Head of caudate nucleus (tissue), 42 donors: Measurements from ENCODE around the gene SGCG.
"Not testable (repeated sequence)": the region's sequence is repeated elsewhere in the genome, so short reads cannot be mapped to it uniquely, and the experiment has no call there.

Experiments
- DNase-seq, 42 donors: peaks; one replicate each; pipeline versions ENCODE4 v3.0.0 to v3.0.0-alpha.2; 2020 to 2021; ENCODE audit warnings: mixed read lengths in 7 of 42
- intact Hi-C: fragments of 100-400 bp; cut with DNase I; formaldehyde crosslinking; loops from one replicate; pipeline ENCODE4 v1.15.0; 2022

Gene SGCG

DNA sequence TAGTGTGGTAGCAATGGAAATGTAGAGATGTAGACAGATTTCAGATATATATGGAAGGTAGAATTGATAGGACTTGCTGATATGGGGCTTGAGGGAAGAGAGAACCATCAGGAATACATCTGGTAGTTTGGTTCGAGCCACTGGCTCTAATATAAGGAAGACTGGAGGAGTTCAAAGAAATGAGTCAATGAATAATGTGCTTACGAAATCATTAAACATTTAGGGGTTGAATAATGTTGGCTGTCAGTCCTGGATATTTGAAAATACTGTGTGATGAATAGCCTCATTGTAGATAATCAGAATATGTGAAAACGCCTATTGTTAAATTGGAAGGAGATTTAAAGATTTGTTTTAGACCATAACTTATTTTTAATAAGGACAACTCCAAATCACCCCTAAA lies 21.6 kb downstream of the SGCG start:
- DNase-seq, result no peak
- intact Hi-C loops, result no loop called here

DNA sequence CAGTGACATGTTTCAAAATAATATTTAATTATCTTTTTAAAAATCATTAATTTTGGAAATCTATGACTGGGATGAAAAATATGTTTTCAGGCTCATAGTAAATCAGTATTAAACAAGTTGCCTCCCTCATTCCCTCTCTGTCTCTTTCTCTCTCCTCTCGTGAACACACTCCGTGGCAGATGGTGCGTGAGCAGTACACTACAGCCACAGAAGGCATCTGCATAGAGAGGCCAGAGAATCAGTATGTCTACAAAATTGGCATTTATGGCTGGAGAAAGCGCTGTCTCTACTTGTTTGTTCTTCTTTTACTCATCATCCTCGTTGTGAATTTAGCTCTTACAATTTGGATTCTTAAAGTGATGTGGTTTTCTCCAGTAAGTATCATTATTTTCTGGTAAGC lies 22.7 kb downstream of the SGCG start:
- DNase-seq, result no peak
- intact Hi-C loops, result no loop called here

DNA sequence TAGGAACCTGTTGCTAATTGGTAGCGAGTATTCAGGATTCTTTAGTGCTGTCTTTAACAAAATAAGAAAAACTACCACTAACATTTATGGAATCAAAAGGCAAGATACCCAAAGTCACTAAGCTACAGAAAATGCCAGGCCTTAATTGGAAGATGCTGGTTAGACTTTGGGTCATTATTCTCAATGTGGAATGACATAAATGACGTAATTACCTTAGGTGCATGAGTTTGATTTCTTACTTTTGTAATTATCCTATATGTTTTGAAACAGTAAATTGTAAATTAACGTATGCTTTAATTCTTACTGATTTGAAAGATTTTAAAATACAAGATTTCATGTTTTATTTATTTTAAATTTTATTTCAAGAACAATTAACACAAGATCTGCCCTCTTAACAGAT lies 25.0 kb downstream of the SGCG start:
- intact Hi-C loops, result no loop called here
- no peak for DNase-seq

DNA sequence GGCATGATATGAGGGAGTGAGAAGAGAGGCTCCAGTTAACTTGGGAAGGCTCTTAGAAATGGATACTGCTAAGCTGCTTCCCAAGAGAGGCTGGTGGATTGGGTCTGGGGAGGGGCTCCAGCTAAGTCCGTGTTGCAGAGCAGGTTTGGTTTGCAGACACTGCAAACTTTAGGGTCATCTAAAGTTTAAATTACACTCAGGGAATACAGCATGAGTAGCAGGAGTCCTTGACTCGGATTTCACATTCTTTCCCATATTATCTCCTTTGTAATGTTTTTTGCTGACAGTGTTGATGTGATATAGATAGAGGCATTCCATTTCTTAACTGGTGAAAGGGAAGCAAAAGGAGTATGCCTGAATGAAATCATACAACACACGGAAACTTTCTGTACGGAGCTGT lies 31.9 kb downstream of the SGCG start:
- intact Hi-C loops, result no loop called here
- DNase-seq, result no peak

DNA sequence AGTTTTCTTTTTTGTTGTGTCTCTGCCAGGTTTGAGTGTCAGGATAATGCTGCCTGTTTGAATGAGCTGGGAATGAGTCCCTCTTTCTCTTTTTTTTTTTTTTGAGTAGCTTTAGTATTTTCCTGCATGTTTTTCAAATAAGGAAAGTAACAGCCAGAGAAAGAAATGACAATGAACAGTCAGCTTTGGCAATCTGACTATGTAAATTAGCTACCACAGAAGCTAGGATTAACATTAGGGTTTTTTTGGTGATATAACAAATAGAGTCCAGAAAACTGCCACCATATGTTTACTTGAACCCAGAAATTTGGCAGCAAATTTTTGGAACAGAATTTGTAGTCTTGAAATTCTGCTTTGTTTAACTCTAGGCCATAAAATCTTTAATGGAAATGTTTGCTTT lies 50.5 kb downstream of the SGCG start:
- DNase-seq, result no peak
- intact Hi-C loops, result no loop called here

DNA sequence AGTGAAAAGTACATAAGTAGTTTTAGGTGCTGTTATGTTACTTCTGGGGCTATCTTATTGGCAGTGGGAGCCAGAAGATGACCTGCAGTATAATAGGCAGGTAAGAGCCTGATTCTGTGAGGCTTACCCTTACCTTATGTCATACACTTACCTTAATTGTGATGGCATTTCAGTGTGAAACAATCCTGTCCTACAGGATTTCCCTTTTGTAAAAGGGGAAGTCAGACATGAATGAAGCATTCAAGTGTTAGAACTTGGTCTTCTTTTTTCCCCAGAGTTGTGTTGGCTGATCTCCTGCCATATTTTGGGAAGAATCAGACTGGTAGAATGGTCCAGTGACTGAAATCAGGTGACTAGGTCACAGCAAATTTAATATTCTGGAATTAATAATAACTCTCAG lies 55.2 kb downstream of the SGCG start:
- no peak for DNase-seq
- intact Hi-C loops, result no loop called here

DNA sequence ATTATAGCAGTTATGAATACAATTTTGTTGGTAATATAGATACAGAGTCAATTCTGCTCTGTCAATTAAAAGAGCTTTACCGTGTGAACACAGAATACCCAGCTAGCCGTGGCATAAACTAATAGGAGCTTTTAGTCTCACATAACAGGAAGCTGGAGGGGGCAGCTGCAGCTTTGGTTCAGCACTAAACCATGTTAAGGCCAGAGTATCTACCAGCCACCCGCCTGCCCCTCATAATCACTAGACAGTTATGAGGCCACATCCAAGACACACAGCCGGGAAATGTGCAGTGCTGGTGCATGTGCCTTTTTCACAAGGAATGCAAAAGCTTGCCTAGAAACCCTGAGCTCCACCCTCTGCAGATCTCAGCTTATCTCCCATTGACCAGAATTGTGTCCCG lies 62.3 kb downstream of the SGCG start:
- DNase-seq, result no peak
- intact Hi-C loops, result no loop called here

DNA sequence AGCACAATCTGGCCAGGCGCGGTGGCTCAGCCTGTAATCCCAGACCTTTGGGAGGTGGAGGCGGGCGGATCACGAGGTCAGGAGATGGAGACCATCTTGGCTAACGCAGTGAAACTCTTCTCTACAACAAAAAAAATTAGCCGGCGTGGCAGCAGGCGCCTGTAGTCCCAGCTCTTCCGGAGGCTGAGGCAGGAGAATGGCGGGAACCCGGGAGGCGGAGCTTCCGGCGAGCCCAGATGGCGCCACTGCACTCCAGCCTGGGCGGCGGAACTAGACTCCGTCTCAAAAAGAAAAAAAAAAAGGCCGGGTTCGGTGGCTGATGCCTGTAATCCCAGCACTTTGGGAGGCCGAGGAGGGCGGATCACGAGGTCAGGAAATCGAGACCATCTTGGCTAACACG lies 67.6 kb downstream of the SGCG start:
- intact Hi-C loops, result not testable (repeated sequence)

DNA sequence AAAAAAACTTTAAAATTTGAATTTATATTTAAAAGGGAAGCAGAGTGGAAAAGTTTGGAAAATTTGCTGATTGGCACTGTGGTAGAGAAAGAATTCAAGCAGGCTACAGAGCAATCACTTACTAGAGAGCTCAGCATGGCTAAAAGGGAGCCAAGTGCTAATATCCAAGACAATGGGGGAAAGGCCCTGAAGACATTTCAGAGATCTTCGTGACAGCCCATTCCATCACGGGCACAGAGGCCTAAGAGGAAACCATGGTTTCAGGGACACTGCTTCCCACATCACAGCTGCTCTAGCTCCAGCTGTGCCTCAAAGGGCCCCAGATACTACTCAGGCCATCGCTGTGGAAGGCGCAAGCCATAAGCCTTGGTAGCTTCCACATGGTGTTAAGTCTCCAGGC lies 73.7 kb downstream of the SGCG start:
- no peak for DNase-seq
- intact Hi-C loops, result no loop called here

More for the DNA sequence above, 67.6 kb downstream of the SGCG start:
- not testable (repeated sequence) for DNase-seq

DNA sequence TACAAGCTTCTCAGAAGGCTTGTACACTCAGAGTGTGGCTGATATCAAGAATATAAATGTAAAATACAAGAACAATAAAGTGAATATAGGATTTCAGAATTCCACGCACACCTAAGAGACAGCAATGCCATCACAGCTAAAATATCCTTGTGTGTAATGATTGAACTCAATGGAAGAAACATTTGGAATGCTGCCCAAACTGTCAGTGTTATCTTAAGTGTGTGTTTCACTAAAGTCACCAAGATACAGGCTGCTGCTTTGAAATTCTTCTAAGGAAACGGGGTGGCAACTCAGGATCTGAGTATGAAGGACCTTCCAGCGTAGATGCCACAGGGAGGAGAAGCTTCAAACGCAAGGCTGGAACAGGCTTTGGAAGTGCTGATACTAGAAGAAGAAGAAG lies 86.8 kb downstream of the SGCG start:
- no peak for DNase-seq
- intact Hi-C loops, result no loop called here

DNA sequence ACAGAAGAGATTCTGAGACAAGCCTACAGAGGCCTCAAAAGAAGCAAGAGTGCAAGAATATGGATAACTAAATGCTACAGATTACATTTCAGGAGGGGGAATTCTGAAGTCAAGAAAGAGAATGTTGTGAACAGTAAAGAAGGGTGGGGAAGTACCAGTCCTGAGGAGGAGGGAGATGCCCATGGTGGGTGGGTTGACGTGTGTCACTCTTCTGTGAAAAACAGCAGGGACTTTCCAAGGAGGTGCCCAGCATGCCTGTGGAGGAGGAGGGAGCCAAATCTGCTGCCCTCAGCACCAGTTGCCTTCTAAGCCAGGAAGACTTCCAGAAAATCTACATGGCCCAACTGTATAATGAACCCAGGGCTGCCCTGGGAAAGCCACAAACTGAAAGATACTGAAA lies 87.7 kb downstream of the SGCG start:
- intact Hi-C loops, result no loop called here
- no peak for DNase-seq

DNA sequence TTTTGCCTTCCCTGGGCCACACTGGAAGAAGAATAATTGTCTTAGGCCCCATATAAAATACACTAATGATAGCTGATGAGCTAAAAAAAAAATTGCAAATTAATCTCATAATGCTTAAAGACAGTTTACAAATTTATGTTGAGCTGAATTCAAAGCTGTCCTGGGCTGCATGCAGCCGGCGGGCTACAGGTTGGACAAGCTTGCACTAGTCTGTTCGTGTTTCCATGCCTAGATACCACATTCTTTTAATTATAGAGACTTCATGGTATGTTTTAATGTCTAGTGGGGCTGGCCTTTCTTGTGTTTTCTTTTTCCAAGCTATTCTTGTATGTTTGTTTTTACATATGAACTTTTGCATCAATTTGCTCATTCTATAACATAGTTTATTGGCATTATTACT lies 90.6 kb downstream of the SGCG start:
- intact Hi-C loops, result no loop called here
- DNase-seq, result no peak

DNA sequence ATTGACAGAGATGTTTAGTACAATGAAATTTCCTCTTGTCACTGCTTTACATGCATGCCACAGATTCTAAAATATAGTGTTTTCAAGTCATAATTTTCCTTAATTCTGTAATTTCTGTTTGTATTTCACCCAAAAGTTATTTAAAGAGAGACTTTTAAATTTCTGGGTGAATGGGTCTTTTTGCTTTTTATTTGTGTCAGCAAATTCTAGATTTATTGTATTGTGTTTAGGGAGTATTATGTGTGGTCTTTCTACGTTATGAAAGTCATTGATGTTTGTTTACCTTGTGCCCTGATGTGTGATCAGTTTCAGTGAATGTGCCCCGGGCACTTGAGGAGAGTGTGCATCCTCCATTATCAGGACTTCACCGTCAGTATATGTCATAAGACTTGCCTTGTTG lies 92.7 kb downstream of the SGCG start:
- intact Hi-C loops, result no loop called here
- DNase-seq, result no peak

DNA sequence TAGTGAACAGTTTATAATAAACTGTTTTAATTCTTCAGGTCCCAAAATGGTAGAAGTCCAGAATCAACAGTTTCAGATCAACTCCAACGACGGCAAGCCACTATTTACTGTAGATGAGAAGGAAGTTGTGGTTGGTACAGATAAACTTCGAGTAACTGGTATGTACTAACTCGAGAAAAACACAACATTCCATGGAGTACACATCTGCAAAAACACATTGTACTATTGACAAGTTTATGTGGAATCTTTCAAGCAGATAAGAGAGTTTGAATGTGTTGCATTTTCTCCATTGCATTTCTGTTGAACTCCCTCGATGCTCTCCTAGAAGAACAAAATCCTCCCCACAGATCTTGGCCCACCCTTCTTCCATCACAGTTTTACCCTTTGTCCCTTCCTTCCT lies 98.5 kb downstream of the SGCG start:
- no peak for DNase-seq
- intact Hi-C loops, result no loop called here

DNA sequence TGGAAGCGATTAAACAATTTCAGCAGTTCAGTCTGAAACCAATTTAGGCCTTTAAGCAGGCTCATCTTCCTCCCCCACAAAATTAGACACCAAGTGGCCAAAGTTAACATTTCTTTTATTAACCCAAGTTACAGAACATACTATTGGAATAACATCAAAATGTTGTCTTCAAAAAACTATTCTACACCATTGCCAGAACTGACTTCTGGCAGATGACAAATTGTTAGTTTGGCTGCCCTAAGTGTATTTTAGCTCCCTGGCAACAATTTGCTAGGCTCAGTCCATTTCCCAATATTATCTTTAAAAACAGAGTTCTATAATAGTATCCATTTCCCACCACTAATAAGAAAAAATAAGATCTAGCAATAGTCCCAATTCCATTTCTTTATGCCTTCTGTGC lies 107.8 kb downstream of the SGCG start:
- DNase-seq, result no peak
- intact Hi-C loops, result no loop called here

DNA sequence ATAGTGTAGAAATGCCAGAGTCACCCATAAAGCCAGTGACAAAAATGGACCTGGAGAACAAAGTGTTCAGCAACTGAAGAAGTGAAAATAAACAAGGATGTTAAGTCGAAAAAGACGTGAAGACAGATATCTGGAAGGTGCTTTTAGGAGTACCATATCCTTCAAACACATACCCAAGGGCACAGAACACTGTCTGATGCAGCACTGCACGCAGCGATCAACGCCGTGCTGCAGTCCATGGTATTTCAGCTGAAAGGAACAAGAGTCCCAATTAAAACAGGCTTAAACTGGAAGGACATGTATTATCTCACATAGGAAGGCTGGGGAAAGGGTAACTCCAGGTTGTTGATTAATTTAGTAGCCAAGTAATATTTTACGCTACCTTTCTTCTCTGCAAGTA lies 108.2 kb downstream of the SGCG start:
- intact Hi-C loops, result no loop called here
- no peak for DNase-seq

DNA sequence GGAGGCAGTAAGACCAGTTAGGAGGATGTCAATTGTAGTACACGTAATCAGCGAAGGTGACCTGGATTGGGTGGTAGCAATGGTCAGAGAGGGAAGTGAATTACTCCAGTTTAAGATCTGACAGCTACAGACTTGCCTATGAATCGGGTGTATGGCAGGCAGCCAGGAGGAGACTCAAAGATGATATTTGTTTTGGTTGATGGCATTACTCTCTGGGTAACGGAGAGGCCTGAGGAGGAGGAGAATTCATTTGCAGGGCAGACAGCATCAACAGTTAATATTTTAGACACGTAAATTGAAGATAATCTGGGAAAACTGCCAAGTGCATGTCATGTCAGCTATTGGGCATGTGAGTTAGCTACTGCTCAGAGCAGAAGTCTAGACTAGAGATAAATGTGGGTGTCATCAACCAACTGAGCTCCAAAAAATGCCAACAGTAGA lies 109.2 kb downstream of the SGCG start:
- peak in 21 of 42 donors; percentile 4 to 69 (median 17) for DNase-seq
- intact Hi-C loops, result no loop called here

DNA sequence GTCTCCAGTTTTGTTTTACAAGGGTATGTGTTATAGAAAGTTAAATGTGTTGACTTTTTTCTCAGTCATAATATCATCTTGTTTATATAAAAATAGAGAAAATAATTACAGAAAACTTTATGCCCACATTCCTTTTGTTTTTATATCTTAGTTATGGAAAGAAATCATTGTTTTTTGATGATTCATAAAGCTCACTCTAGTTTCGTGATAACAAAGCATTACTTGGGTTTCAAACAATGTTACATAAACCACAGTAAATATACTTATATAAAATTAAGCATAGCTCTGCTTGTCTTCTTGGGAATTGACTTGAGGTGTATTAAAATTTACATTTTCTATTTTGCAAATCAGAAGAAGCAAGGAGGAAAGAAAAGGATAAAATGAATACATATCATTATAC lies 111.8 kb downstream of the SGCG start:
- intact Hi-C loops, result no loop called here
- no peak for DNase-seq

DNA sequence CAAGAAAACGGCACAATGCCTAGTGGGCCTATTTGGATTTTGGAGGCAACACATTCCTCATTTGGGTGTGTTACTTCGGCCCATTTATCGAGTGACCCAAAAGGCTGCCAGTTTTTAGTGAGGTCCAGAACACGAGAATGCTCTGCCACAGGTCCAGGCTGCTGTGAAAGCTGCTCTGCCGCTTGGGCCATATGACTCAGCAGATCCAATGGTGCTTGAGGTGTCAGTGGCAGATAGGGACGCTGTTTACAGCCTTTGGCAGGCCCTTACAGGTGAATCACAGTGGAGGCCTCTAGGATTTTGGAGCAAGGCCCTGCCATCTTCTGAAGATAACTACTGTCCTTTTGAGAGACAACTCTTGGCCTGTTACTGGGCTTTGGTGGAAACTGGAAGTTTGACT lies 134.1 kb downstream of the SGCG start:
- intact Hi-C loops, DNase-seq: not testable (repeated sequence)

DNA sequence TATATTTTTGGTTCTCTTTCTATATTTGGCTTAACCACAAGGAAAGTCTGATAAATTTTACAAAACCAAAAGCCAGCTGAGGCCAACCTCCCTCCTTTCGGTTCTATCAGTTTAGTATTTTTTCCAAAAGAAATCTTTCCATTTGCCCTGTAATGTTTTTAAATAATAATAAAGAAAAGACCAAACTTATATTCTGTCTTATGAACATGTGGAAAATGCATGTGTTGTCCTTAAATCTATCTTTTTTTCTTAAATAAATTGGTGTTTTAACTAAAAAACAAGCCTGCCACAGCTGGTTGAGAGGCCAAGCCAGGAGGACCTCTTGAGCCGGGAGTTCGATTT lies 139.1 kb downstream of the SGCG start:
- intact Hi-C loops, result no loop called here
- no peak for DNase-seq

DNA sequence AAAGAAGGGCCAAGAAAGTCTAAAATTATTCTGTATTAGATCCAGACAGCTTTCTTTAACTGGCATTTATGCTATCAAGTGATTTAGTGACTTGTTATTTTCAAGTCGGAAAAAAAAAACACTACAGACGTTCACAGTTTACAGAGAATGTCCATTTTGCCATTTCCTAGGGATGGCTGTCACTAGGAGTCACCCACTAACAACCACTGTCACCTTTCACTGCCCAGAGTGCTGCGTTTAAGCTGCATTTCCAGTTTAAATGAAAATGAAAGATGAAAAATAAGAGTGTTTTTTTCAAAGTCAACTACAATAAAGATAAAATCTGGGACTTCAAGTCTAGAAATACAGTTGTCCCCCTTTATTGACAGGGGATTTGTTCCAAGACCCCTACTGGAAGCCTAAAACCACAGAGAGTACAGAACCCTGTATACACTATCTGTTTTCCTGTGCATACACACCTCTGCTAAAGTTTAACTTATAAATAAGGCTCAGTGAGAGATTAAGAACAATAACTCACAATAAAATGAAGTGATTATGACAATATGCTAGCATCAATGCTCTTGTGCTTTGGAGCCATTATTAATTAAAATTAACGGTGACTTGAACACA lies 140.3 kb downstream of the SGCG start:
- intact Hi-C loops, result no loop called here
- DNase-seq, result no peak
